Fibroblast of skin of right quadriceps (primary cell): ENCODE measurements around the gene KRT17.
"Not testable (repeated sequence)": the region's sequence is repeated elsewhere in the genome, so short reads cannot be mapped to it uniquely, and the experiment has no call there.

ENCODE experiments used
- DNase-seq: peaks from one replicate; pipeline ENCODE4 v3.0.0-alpha.2; 2013

Gene KRT17

GRCh38 chr17:41633556-41634199 lies 9.3 kb upstream of the KRT17 start:
- DNase-seq, result no peak

- no peak for DNase-seq
Measured at GRCh38 chr17:41632482-41633105, 8.2 kb upstream of the KRT17 start.

- no peak for DNase-seq
Measured at GRCh38 chr17:41631898-41632285, 7.5 kb upstream of the KRT17 start.

DNA sequence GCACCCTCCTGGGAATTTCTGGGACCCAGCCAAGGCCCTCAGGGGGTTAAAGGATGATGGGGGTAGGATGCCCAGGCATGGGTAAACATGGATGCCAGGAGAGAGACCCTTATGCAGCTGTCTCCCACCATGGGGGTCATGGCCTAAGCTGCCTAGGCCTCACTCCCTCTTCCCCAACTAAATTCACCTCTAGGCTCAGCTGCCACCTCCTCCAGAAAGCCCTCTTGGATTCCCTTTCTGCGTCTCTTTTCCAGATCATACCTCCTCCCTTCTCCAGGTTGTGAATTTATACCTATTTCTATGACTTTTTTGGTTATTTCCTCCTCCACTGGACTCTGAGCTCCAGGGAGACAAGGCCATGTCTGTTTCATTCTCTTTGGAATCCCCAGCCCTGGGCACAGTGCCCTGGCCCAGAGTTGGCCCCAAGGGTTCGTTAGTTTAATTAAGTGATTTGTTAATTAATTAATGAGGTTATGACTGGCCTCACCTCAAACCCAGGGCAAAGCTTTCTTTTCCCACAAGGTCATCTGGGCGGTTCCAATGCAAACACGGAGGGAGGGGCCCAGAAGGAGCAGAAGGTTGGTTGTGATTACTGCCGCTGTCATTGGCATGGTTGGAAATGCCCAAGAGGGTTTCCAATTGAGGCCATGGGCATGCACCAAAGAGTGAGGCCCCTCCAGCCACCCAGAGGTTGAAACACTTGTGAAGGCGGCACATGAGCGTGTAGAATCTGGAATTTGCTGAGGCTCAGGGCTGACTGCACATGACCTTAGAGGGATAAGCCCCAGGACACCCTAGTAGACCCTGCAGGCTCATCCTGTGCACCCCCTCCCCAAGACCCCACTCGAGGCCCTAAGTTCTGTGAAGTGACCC lies 6.9 kb upstream of the KRT17 start:
- DNase-seq, result no peak

DNA sequence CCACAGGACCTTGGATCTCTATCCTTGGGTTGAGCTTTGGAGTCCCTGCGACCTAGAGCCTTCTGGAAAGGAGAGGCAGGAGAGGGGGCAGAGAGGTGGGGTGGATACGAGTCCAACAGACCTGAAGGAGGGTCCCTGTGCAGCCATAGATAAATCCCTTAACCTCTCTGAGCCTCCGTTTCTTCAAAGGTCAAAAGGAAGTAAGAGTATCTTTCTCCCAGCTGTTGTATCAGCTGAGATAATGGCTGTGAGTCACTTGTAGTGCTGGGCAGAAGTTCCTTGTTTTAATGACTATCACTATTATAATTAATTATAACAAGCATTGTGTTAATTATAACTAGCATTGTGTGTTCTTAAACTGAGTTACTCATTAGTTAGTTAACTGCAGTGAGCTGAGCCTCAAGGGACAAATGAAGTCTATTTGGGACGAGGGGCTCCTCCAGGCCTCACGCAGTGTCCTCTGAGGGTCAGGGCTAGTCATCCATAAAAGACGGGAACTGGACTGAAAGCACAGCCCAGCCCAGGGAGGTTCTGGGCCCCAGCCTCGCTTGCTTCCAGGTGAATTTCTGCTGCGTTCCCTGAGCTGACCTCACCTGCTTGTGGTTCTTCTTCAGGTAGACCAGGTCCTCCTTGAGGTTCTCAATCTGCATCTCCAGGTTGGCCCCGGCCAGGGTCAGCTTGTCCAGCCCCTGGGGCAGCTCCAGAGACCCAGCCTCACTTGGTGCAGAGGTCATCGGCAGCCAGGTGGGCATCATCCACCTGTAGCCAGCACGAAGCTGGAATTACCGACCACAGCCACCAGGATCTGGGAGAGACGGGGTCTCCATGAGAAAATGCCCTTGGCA lies 5.7 kb upstream of the KRT17 start:
- DNase-seq, result no peak

DNA sequence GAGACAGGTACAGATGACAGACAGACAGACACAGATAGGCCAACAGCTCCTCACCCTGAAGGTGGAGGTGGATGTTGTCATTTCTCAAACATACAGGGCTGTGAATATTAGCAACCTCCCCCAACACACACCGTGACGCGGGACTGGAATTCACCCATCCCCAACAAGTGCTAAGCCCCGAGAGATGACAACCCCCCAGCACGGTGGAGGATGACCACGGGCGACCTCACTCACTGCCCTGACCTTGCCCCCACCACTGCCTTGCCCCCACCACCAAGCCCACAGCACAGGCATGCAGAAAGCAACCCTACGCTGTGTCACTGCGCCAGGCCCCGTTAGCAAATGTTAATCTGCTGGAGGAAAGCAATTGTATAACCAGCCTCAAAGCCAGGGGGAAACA lies 4.9 kb upstream of the KRT17 start:
- DNase-seq, result no peak

- DNase-seq, result not testable (repeated sequence)
Measured at GRCh38 chr17:41628621-41629255, 4.4 kb upstream of the KRT17 start.

DNA sequence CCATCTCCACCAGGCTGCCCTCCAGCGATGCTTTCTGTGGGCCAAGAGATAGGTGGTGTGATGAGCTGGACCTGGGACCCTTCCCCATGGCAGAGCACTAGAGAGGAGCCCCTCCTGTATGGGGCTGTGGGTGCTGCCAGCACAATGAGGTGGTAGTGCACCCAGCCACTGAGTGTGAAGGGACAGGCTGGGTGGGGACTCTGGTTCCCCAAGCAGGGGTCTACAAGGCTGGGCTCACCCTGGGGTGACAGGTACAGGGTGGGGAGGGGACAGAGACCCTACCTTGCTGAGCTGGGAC lies 3.6 kb upstream of the KRT17 start:
- DNase-seq, result not testable (repeated sequence)

GRCh38 chr17:41627316-41628072 lies 3.1 kb upstream of the KRT17 start:
- no peak for DNase-seq

DNA sequence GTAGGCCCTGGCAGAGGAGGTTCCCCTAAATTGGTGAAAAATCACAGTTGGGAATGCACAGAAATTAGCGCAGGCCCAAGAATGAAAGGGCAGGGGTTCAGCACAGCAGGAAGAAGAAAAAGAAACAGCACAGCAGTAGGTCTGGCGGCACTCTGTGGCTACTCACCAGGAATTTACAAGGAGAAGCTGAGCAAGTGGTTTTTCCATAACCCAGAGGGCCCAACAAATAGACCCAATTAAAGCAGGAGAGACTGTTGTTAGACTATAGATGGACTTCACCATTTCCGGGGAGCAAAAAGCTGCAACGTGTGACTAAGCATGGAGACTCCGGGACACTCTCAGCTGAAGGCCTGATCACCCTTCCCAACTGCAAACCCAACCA lies 2.5 kb upstream of the KRT17 start:
- not testable (repeated sequence) for DNase-seq

- not testable (repeated sequence) for DNase-seq
Measured at GRCh38 chr17:41626028-41626913, 1.9 kb upstream of the KRT17 start.

DNA sequence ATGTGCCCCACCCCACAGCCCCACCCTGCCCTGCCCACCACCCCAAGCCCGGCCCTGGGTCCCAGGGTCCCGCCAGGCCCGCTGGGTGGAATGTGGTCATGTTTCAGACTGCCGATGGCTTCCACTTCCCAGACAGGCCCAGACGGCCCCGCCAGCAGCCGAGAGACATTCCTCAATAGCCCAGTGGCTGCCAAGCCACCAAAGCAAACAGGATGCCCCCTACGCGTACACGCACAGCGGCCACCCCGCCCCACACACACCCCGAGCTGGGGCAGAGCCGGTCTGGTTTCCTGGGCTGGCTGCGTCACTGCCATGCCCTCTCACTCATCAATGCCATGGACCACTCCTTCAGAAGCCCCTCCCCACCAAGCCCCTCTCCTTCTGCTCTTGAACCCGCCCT lies 1.2 kb upstream of the KRT17 start:
- no peak for DNase-seq

DNA sequence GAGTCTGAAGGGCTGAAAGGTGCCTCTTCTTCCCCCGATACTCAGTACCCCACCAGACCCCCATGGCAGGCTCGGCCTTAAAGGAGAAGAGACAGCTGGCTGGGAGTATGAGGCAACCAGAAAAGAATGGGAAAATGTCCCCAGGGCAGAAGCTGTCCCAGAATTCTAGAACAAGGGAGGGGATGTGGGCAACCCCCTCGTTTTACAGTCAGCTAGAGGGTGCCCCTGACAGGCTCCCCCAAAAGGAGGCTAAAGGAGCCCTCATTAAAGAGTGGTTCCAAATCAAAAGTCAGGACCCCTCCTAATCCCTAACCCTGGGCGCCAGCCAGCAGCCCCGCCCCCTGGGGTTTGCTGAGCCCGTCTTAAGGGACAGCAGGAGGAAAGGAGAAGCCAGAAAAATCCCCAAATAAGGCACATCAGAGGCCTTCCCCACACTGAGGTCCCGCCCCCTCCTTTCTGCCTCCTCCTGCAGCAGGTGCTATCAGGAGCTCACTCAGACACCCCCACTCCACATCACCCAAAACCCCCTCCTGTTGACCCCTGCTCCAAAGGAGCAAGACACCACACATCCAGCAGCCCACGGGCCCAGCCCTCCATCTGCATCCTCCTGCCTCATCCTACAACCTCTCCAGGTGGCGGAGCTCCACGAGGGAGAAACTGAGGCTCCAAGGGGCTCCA lies 1.1 kb downstream of the KRT17 start:
- DNase-seq, result not testable (repeated sequence)

GRCh38 chr17:41622340-41623183 lies 1.8 kb downstream of the KRT17 start:
- not testable (repeated sequence) for DNase-seq

- DNase-seq, result no peak
Measured at GRCh38 chr17:41621916-41622315, 2.5 kb downstream of the KRT17 start.

DNA sequence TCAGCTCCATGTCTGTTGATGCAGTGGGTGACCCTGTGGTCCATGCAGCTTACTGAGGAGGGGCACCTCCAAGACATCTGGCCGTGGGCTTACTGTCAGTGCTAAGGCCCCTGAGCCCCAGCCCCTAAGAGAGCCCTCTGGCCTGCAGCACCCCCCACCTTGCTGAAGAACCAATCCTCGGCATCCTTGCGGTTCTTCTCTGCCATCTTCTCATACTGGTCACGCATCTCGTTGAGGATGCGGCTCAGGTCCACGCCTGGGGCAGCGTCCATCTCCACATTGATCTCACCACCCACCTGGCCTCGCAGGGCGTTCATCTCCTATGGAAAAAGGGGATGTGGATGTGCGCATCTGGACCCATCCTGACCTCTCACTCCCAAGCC lies 2.9 kb downstream of the KRT17 start:
- not testable (repeated sequence) for DNase-seq

DNA sequence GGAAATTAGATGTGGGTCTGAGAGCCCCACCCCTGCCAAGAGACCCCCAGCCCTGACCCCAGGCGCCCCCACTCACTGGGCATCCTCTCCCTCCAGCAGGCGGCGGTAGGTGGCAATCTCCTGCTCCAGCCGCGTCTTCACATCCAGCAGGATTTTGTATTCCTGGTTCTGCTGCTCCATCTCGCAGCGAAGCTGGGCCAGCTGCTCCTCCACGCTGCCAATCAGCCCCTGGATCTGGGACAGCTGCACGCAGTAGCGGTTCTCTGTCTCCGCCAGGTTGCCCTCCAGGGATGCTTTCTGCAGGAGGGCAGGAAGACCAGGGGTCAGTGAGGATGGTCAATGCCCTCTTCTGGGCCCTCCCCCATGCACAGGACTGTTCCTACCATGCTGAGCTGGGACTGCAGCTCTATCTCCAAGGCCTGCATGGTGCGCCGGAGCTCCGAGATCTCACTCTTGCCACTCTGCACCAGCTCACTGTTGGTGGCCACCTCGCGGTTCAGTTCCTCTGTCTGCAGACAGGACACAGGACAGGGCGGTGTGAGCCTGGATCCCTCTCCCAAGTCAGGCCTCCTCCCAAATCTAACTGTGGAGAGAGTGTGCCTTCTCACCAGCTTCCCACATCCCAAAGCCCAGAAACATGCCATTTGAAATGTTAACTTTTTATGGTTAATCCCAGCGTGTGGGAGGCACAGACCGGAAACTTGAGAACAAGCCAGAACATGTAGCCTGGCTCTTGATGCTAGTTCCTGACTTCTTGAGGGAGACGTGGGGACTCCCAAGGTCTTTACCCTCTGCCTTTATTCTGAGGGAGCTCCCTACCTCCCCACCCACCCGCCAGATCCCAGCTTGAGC lies 3.6 kb downstream of the KRT17 start:
- DNase-seq, result peak; percentile 21

- DNase-seq, result not testable (repeated sequence)
Measured at GRCh38 chr17:41619927-41620582, 4.3 kb downstream of the KRT17 start.
